Measurements from ENCODE around the gene ASAP3. TPM values are rescaled to one million over a fixed set of nuclear protein-coding genes. Genes with fewer than 3 reads are reported as not detected.
A peak's percentile ranks its signal among the peaks of the same experiment; 100 is the strongest.

ASAP3 gene
- total and polyA plus RNA-seq, 9 of the 15 experiments (the other 6 are each of a cell fraction or from before 2014, with no cell fraction given): 1.7 to 31.2 (median 17.4) TPM

GRCh38 chr1:23530747-23531561 lies 47.0 kb upstream of the ASAP3 start, which contains the start of gene E2F2 (continued):
- TF ChIP-seq, protein P1, sequence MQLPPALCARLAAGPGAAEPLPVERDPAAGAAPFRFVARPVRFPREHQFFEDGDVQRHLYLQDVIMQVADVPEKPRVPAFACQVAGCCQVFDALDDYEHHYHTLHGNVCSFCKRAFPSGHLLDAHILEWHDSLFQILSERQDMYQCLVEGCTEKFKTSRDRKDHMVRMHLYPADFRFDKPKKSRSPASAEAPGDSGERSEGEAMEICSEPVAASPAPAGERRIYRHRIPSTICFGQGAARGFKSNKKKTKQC (CRISPR knock-in tag; IDR thresholded peaks at IDR 0.05): peak; percentile 87
- TF ChIP-seq ZNF217 (CRISPR knock-in tag; IDR thresholded peaks at IDR 0.05) (no peak), STAT5A (IDR thresholded peaks at IDR 0.05; ENCODE audit: borderline replicate concordance, low read length) (0 out of 2 replicates have a peak, but pooled peaks have one; percentile 17), CBX3 (IDR thresholded peaks at IDR 0.05; ENCODE audit: borderline replicate concordance in 1 of 2, low read length in 2 of 2) (peak in 1 of 2 experiments; percentile 55; a peak in 1 of 3 replicates), U2AF1 (optimal IDR thresholded peaks at IDR 0.05; ENCODE audit: low read depth, low read length) (peak; percentile 86), PHB (CRISPR knock-in tag; IDR thresholded peaks at IDR 0.05) (no peak; the same call in 1 of the 2 replicates), CREM (IDR thresholded peaks at IDR 0.05; ENCODE audit: low read depth) (peak; percentile 81), NKRF (IDR thresholded peaks at IDR 0.05; ENCODE audit: borderline replicate concordance) (peak; percentile 70; the same call in 1 of the 2 replicates), BDP1 (IDR thresholded peaks at IDR 0.05; ENCODE audit: insufficient read depth, insufficient read length) (no peak), ZC3H8 (IDR thresholded peaks at IDR 0.05) (no peak)
- TF ChIP-seq, protein P2, sequence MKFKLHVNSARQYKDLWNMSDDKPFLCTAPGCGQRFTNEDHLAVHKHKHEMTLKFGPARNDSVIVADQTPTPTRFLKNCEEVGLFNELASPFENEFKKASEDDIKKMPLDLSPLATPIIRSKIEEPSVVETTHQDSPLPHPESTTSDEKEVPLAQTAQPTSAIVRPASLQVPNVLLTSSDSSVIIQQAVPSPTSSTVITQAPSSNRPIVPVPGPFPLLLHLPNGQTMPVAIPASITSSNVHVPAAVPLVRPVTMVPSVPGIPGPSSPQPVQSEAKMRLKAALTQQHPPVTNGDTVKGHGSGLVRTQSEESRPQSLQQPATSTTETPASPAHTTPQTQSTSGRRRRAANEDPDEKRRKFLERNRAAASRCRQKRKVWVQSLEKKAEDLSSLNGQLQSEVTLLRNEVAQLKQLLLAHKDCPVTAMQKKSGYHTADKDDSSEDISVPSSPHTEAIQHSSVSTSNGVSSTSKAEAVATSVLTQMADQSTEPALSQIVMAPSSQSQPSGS (CRISPR knock-in tag; IDR thresholded peaks at IDR 0.05): no peak
- TF ChIP-seq, protein P3, sequence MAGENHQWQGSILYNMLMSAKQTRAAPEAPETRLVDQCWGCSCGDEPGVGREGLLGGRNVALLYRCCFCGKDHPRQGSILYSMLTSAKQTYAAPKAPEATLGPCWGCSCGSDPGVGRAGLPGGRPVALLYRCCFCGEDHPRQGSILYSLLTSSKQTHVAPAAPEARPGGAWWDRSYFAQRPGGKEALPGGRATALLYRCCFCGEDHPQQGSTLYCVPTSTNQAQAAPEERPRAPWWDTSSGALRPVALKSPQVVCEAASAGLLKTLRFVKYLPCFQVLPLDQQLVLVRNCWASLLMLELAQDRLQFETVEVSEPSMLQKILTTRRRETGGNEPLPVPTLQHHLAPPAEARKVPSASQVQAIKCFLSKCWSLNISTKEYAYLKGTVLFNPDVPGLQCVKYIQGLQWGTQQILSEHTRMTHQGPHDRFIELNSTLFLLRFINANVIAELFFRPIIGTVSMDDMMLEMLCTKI (IDR thresholded peaks at IDR 0.05; ENCODE audit: partially characterized antibody): no peak
- TF ChIP-seq, protein P4, sequence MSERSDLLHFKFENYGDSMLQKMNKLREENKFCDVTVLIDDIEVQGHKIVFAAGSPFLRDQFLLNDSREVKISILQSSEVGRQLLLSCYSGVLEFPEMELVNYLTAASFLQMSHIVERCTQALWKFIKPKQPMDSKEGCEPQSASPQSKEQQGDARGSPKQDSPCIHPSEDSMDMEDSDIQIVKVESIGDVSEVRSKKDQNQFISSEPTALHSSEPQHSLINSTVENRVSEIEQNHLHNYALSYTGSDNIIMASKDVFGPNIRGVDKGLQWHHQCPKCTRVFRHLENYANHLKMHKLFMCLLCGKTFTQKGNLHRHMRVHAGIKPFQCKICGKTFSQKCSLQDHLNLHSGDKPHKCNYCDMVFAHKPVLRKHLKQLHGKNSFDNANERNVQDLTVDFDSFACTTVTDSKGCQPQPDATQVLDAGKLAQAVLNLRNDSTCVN (CRISPR knock-in tag; IDR thresholded peaks at IDR 0.05): no peak
- TF ChIP-seq, protein P5, sequence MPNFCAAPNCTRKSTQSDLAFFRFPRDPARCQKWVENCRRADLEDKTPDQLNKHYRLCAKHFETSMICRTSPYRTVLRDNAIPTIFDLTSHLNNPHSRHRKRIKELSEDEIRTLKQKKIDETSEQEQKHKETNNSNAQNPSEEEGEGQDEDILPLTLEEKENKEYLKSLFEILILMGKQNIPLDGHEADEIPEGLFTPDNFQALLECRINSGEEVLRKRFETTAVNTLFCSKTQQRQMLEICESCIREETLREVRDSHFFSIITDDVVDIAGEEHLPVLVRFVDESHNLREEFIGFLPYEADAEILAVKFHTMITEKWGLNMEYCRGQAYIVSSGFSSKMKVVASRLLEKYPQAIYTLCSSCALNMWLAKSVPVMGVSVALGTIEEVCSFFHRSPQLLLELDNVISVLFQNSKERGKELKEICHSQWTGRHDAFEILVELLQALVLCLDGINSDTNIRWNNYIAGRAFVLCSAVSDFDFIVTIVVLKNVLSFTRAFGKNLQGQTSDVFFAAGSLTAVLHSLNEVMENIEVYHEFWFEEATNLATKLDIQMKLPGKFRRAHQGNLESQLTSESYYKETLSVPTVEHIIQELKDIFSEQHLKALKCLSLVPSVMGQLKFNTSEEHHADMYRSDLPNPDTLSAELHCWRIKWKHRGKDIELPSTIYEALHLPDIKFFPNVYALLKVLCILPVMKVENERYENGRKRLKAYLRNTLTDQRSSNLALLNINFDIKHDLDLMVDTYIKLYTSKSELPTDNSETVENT (CRISPR knock-in tag; IDR thresholded peaks at IDR 0.05): no peak
